Peyer's patch (tissue), 4 donors: ENCODE measurements around the gene HUS1.

Source experiments
- POLR2A ChIP-seq, 2 donors: fragments of 450-650 bp; IDR thresholded peaks; one replicate each; pipeline ENCODE4 v1.5.1; 2017; ENCODE audit warnings: antibody characterized with exemption in 2 of 2, mild to moderate bottlenecking in 2 of 2, moderate library complexity in 2 of 2
- TF ChIP-seq, protein P1 (sequence below), 6 experiments: fragments of 450-650 bp in 4 of 6; fragments of 200-600 bp in 2 of 6; sonication (generic) in 1 of 6; IDR thresholded peaks; one replicate each; pipeline ENCODE4 v1.5.1; 2017 to 2019; ENCODE audit warnings: antibody characterized with exemption in 6 of 6, mild to moderate bottlenecking in 3 of 6, moderate library complexity in 1 of 6

- TF ChIP-seq, protein P1, sequence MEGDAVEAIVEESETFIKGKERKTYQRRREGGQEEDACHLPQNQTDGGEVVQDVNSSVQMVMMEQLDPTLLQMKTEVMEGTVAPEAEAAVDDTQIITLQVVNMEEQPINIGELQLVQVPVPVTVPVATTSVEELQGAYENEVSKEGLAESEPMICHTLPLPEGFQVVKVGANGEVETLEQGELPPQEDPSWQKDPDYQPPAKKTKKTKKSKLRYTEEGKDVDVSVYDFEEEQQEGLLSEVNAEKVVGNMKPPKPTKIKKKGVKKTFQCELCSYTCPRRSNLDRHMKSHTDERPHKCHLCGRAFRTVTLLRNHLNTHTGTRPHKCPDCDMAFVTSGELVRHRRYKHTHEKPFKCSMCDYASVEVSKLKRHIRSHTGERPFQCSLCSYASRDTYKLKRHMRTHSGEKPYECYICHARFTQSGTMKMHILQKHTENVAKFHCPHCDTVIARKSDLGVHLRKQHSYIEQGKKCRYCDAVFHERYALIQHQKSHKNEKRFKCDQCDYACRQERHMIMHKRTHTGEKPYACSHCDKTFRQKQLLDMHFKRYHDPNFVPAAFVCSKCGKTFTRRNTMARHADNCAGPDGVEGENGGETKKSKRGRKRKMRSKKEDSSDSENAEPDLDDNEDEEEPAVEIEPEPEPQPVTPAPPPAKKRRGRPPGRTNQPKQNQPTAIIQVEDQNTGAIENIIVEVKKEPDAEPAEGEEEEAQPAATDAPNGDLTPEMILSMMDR (IDR thresholded peaks at IDR 0.05), result no peak
- no peak for TF ChIP-seq POLR2A (IDR thresholded peaks at IDR 0.05)
These were observed 23.2 kb downstream of the HUS1 start for GRCh38 chr7:47956220-47956619.
